ENCODE data around the gene IL1RAP. TPM values are rescaled to one million over a fixed set of nuclear protein-coding genes. Genes with fewer than 3 reads are reported as not detected.

The IL1RAP gene
- total and polyA plus RNA-seq, 5 experiments from 2014 or later = 2.2 to 11.3 (median 3.9) TPM

DNA sequence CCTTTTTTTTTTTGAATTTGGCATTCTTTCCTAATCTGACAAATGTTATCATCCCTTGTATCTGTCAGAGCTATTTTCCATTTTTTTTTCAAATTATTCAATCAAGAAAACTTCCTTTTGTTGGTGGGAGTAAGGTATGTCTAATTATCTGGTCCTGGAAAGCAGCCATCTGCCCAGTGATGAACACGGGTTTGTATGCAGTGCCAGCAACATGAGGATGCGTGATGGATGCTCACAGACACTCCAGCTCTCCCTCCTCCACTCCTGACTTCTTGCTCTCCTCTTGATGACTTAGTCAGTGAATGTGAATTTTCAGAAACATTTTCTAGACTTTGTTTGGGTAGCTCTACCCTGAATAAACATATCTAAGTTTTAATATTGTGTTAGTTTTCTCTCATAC lies 79.2 kb downstream of the IL1RAP start:
- no peak overlapping the region for H3K4me3 Mint-ChIP-seq
- POLR2A ChIA-PET = no interaction called here

DNA sequence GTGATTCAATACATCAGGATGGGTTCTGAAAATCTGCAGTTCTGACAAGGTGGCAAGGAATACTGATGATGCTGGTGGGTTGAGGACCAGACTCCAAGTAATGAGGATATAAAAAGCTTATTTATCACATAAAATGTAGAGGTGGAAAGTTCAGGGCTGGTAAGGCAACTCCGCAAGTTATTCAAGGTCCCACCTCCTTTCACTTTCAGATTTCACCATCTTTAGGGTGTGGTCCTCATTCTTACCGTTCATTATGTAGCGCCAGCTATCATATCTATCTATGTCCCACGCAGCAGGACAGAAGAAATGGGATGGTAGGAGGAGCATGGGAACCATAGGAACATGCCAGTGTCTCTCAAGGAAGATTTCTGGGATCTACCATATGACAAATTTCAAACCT lies 80.3 kb downstream of the IL1RAP start:
- Mint-ChIP-seq H3K36me3 (peaks cover 0 to 18% (median 7%) of the 10 kb centered on the region in 3 donors), H3K4me3 (peak overlapping the region in 1 of 10 donors; percentile 33), H3K4me1 (peaks cover 0 to 7% (median 1%) of the 10 kb centered on the region in 4 donors), H3K27ac (no peak overlapping the region), H3K9me3 (peaks cover 0 to 2% (median 0%) of the 10 kb centered on the region in 9 donors), H3K27me3 (no peaks in the 10 kb centered on the region)
- no peak for ATAC-seq
- no peak for DNase-seq
- POLR2A ChIA-PET = no interaction called here

More for the DNA sequence above, 79.2 kb downstream of the IL1RAP start:
- H3K27ac Mint-ChIP-seq = no peak overlapping the region
- H3K27me3 Mint-ChIP-seq = no peaks in the 10 kb centered on the region
- no peak for ATAC-seq
- peaks cover 0 to 11% (median under 1%) of the 10 kb centered on the region in 4 donors for H3K4me1 Mint-ChIP-seq
- DNase-seq = no peak
- peaks cover 0 to 20% (median 7%) of the 10 kb centered on the region in 3 donors for H3K36me3 Mint-ChIP-seq
- peaks cover 0 to 2% (median 0%) of the 10 kb centered on the region in 9 donors for H3K9me3 Mint-ChIP-seq

DNA sequence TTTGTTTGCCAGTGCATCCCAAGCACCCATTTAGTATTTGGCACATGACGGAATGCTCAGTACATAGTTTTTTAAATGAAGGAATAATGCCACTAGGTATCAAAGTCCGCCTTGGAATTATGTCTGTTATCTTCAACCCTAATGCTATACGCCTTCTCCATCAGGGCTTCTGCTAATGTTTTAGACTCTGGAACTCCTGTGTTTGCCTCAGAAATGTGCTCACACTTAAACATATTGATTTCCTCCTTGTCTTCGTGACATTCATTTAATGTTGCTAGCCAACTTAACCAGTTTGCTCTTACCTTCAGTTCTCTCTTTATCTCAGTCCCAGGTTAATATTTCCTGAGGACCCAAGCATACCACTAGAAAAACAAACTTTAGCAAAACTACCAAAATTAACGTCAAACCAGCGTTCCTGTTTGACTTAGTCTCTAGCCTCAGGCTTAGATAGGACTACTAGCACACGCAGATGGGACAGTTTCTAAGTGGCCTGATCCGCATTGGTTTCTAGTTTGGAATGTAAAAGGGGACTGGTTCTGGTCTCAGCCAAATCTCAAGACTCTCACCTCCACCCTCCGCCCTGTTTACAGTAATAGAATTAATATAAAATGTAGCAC lies 81.4 kb downstream of the IL1RAP start:
- H3K4me3 Mint-ChIP-seq = no peak overlapping the region
- H3K27me3 Mint-ChIP-seq = no peaks in the 10 kb centered on the region

DNA sequence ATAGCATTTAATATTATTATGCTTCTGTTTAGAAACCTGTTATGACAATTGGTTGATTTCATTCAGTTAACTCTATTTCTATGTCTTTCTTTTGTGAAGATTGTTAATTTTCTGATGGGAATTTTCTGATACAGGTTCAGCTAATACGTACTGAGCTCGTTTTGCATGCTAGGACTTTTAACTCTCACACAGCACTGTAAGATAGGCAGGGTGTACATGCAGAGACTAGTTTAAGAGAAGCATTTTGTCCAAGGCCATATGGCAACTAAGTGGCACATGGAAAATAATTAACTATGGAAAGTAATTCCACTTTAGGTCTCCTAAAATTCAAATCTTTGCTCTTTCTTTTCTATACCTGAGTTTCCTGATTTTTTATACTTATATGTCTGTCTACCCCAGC lies 81.9 kb downstream of the IL1RAP start:
- no peak overlapping the region for H3K4me3 Mint-ChIP-seq
- H3K9me3 Mint-ChIP-seq = peaks cover 0 to 2% (median 0%) of the 10 kb centered on the region in 9 donors
- H3K27me3 Mint-ChIP-seq = no peaks in the 10 kb centered on the region
- H3K4me1 Mint-ChIP-seq = peaks cover 0 to 5% (median under 1%) of the 10 kb centered on the region in 4 donors
- DNase-seq (no peak), ATAC-seq (no peak)
- no peak overlapping the region for H3K27ac Mint-ChIP-seq
- peaks cover 0 to 21% (median 15%) of the 10 kb centered on the region in 3 donors for H3K36me3 Mint-ChIP-seq
- POLR2A ChIA-PET = no interaction called here

More for the DNA sequence above, 81.4 kb downstream of the IL1RAP start:
- ATAC-seq (no peak), DNase-seq (no peak)
- Mint-ChIP-seq H3K9me3 (peaks cover 0 to 2% (median 0%) of the 10 kb centered on the region in 9 donors), H3K36me3 (peaks cover 0 to 18% (median 13%) of the 10 kb centered on the region in 3 donors), H3K4me1 (peaks cover 0 to 5% (median under 1%) of the 10 kb centered on the region in 4 donors), H3K27ac (no peak overlapping the region)
- POLR2A ChIA-PET = no interaction called here

DNA sequence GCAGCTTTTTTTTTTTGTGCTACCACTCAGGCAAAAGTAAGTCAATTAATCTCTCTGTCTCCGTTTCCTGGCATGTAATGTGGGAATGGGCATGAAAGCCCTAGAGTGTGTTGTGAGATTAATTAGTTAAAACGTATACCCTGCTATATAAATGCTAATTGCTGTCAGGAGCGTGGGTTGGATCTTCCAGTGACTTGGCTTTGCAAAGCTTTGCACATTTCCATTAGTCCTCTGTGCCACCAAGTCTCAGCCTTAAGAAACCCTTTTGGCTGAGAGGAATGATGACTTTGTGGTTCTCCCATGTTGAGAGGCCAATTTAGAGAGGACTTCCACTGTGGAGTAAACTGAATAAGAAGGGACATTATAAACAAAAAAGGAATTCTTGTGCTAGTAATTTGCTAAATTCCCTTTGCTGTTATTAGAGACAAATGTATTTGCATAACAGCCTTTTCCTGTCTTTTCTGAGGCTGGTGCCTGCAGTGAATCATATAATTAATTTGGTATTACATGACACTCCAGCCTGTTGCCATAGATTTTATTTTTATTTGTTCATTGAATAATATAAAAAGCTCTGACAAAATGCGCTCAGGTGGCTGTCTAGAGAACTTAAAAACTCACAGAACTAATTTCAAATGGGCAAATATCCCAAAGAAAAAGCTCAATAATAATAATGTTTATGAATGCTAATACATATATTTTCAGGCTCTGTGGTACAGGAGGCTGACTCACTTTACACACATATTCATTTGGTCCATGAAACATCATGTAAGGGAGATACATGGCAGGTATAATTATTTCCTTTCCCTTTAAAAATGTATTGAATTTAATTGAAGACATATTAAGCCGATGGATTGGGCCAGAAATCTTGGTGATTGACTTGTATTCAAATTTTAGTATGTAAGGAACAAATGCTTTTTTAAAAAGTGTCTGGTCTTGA lies 82.7 kb downstream of the IL1RAP start:
- H3K27ac Mint-ChIP-seq = no peak overlapping the region

DNA sequence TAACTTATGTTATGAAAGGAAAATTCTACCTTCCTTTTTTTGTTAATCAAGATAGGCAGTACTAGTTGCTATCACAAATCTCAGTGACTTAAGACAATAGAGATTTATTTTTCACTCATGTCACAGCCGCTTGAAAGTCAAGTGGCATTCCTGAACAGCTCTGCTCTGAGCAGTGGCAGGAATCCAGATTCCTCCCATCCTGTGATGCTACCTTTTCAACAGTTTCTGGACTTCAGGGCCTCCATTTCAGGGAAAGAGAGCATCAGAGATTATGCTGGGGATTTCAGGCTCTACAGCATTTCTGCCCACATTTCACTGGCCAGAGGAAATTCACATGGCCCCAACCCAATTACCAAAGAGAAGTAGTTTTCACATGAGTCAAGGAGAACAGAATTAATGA lies 83.4 kb downstream of the IL1RAP start:
- H3K36me3 Mint-ChIP-seq = peaks cover 0 to 25% (median 12%) of the 10 kb centered on the region in 3 donors
- POLR2A ChIA-PET = no interaction called here
- no peaks in the 10 kb centered on the region for H3K27me3 Mint-ChIP-seq
- H3K4me3 Mint-ChIP-seq = no peak overlapping the region
- DNase-seq (no peak), ATAC-seq (no peak)
- peaks cover 0 to 2% (median 0%) of the 10 kb centered on the region in 9 donors for H3K9me3 Mint-ChIP-seq
- H3K27ac Mint-ChIP-seq = no peak overlapping the region
- peaks cover 0 to 5% (median under 1%) of the 10 kb centered on the region in 4 donors for H3K4me1 Mint-ChIP-seq

More for the DNA sequence above, 82.7 kb downstream of the IL1RAP start:
- DNase-seq (no peak), ATAC-seq (no peak)
- H3K36me3 Mint-ChIP-seq = peaks cover 0 to 25% (median 15%) of the 10 kb centered on the region in 3 donors
- H3K4me1 Mint-ChIP-seq = peaks cover 0 to 5% (median under 1%) of the 10 kb centered on the region in 4 donors
- POLR2A ChIA-PET = no interaction called here
- peaks cover 0 to 2% (median 0%) of the 10 kb centered on the region in 9 donors for H3K9me3 Mint-ChIP-seq
- no peak overlapping the region for H3K4me3 Mint-ChIP-seq
- no peaks in the 10 kb centered on the region for H3K27me3 Mint-ChIP-seq

DNA sequence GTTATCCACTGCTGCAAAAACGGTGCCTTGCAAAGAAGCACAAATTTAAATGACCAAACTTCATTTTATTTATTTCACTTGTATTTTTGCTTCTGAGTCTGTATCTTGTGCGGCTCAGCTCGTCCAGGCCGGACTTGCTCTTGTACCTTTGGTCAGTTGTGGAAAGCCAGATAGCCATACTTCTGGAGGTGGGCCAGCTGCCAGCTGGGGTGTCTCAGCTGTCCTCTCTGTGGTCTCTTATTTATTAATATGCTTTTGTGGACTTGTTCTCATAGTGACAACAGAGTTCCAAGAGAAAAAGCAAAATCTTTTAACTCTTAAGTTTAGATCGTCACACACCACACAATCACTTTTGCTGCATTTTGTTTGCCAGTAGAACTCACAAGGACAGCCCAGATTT lies 87.7 kb downstream of the IL1RAP start:
- POLR2A ChIA-PET = interaction anchor here (0.7 kb wide), 1 partner anchor 10 kb away, joined by 3 read pairs; no protein-coding TSS in a partner anchor
- peaks cover 1 to 7% (median 3%) of the 10 kb centered on the region in 4 donors for H3K4me1 Mint-ChIP-seq
- H3K27ac Mint-ChIP-seq = no peak overlapping the region
- no peak for DNase-seq
- peaks cover 23 to 50% (median 39%) of the 10 kb centered on the region in 3 donors for H3K36me3 Mint-ChIP-seq
- ATAC-seq = no peak
- peaks cover 0 to 10% (median 0%) of the 10 kb centered on the region in 9 donors for H3K9me3 Mint-ChIP-seq
- no peak overlapping the region for H3K4me3 Mint-ChIP-seq
- no peaks in the 10 kb centered on the region for H3K27me3 Mint-ChIP-seq

DNA sequence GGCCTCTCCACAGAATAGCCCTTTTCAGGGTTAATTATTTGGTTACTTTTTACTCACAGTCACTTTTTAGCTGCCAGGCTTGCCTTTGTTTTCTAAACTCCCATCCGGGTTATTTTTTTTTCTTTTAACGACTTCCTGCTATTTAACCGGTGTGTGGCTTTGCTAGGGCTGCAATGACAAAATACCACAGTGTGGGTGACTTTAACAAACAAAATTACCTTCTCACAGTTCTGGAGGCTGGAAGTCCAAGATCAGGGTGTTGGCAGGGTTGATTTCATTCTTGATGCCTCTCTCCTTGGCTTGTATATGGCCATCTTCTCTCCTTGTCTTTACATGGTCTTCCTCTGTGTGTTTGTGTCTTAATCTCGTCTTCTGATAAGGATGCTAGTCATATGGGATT lies 91.5 kb downstream of the IL1RAP start:
- Mint-ChIP-seq H3K27me3 (no peaks in the 10 kb centered on the region), H3K27ac (no peak overlapping the region), H3K9me3 (peaks cover 0 to 10% (median 0%) of the 10 kb centered on the region in 9 donors), H3K4me3 (no peak overlapping the region), H3K36me3 (peaks cover 33 to 50% (median 48%) of the 10 kb centered on the region in 3 donors), H3K4me1 (peaks cover 0 to 7% (median 3%) of the 10 kb centered on the region in 4 donors)
- POLR2A ChIA-PET = no interaction called here
- no peak for DNase-seq
- ATAC-seq = no peak

DNA sequence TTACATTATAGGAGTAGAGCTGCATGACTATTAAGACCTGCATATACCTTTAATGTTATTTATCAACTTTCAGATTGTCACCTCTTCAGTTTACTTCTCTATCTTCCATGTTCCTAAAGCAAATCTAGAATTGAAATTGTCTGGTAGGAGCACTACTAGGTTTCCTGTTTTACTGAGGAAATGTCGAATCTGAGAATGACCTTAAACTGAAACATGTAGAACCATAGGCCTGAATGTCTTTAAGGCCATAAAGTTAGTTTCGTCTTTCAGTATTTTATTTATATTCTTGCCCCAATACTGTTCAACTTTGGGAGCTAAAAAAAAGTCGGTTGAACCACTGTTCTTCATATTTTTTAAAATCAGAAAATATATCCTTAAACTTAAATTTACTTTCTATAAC lies 92.7 kb downstream of the IL1RAP start:
- peaks cover 0 to 7% (median 3%) of the 10 kb centered on the region in 4 donors for H3K4me1 Mint-ChIP-seq
- H3K36me3 Mint-ChIP-seq = peaks cover 33 to 49% (median 42%) of the 10 kb centered on the region in 3 donors
- H3K27me3 Mint-ChIP-seq = no peaks in the 10 kb centered on the region
- H3K4me3 Mint-ChIP-seq = no peak overlapping the region
- POLR2A ChIA-PET = no interaction called here
- H3K9me3 Mint-ChIP-seq = peaks cover 0 to 10% (median 0%) of the 10 kb centered on the region in 9 donors
- H3K27ac Mint-ChIP-seq = no peak overlapping the region
- ATAC-seq (no peak), DNase-seq (no peak)

DNA sequence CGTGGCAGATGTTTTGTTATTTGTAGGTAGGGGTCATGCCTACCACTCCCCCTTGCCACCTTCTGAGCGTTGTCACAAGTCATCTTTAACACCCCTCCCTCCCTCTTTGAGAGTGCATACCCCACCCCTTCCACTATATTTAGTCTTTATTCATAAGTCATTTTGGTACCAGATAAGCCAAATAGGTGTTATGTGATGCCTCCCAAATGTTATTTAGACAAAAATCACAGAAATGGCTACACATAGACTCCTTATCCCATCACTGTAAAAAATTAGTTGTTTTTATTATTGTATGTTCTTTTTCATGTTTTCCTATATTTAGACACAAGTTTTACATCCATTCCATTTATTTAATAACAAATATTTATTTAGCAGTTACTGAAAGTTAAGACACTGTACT lies 93.1 kb downstream of the IL1RAP start:
- no peak for DNase-seq

DNA sequence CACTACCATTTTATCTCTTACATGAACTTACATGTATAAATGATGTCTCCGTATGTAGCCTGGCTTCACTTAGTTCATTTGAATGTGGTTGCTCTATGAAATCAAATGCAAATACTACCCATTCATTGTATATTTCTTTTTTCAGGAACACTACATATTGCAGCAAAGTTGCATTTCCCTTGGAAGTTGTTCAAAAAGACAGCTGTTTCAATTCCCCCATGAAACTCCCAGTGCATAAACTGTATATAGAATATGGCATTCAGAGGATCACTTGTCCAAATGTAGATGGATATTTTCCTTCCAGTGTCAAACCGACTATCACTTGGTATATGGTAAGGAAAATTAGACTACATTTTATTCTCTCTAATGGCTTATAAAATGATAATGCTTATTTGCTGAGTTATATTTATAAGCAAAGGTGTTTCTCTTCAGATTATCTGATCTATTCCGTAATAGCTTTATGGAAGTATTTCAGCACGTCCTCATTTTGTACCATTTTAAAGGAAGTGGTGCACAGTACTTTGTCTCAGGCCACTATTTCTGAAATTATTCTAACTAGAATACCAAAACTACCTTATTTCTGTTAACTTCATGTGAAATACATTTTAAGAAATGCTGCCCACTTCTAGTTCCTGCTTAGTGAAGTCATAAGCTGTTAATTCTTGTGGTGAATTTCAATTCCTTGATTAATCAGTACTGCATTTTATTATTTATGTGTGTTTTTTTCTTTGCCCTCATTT lies 95.1 kb downstream of the IL1RAP start:
- POLR2A ChIA-PET = no interaction called here
- Mint-ChIP-seq H3K4me3 (no peak overlapping the region), H3K4me1 (peaks cover 2 to 7% (median 3%) of the 10 kb centered on the region in 4 donors), H3K27ac (no peak overlapping the region), H3K27me3 (no peaks in the 10 kb centered on the region), H3K36me3 (peaks cover 31 to 50% (median 40%) of the 10 kb centered on the region in 3 donors), H3K9me3 (peaks cover 0 to 10% (median 0%) of the 10 kb centered on the region in 9 donors)
- ATAC-seq (no peak), DNase-seq (no peak)

More for the DNA sequence above, 93.1 kb downstream of the IL1RAP start:
- H3K4me1 Mint-ChIP-seq = peaks cover 0 to 7% (median 3%) of the 10 kb centered on the region in 4 donors
- H3K36me3 Mint-ChIP-seq = peaks cover 33 to 49% (median 39%) of the 10 kb centered on the region in 3 donors
- POLR2A ChIA-PET = no interaction called here
- H3K9me3 Mint-ChIP-seq = peaks cover 0 to 10% (median 0%) of the 10 kb centered on the region in 9 donors
- ATAC-seq = no peak
- no peak overlapping the region for H3K27ac Mint-ChIP-seq
- no peaks in the 10 kb centered on the region for H3K27me3 Mint-ChIP-seq
- H3K4me3 Mint-ChIP-seq = no peak overlapping the region
